ENCODE measurements around the gene CRABP2. TPM values are rescaled to one million over a fixed set of nuclear protein-coding genes. Genes with fewer than 3 reads are reported as not detected.

The CRABP2 gene
- total RNA-seq, 2 experiments from 2014 or later: 3.2 to 4.2 TPM

- POLR2A ChIA-PET: no interaction called here
- DNase-seq (no peak), ATAC-seq (ENCODE audit: poor library complexity) (no peak)
- intact Hi-C loops (cut with DNase I, micrococcal nuclease): loop anchor here in 1 of 2 experiments (10.0 kb wide), 1 partner anchor 243 kb away; the partner anchor contains the start of gene LRRC71
- Histone ChIP-seq H3K27me3 (ENCODE audit: control insufficient read depth in 1 of 2, insufficient read depth in 2 of 2, low read length in 2 of 2) (peaks cover 47 to 51% of the 10 kb centered on the region in 2 experiments), H3K27ac (ENCODE audit: low read depth in 1 of 2, low read length in 2 of 2) (no peak overlapping the region), H3K9me3 (ENCODE audit: control insufficient read depth in 1 of 2, insufficient read depth in 1 of 2, low read length in 2 of 2) (no peaks in the 10 kb centered on the region), H3K4me1 (ENCODE audit: insufficient read depth, low read length) (peaks cover 26% of the 10 kb centered on the region), H3K36me3 (ENCODE audit: insufficient read depth, low read length) (no peaks in the 10 kb centered on the region), H3K4me3 (ENCODE audit: low read length) (no peak overlapping the region)
- TF ChIP-seq, protein P1, sequence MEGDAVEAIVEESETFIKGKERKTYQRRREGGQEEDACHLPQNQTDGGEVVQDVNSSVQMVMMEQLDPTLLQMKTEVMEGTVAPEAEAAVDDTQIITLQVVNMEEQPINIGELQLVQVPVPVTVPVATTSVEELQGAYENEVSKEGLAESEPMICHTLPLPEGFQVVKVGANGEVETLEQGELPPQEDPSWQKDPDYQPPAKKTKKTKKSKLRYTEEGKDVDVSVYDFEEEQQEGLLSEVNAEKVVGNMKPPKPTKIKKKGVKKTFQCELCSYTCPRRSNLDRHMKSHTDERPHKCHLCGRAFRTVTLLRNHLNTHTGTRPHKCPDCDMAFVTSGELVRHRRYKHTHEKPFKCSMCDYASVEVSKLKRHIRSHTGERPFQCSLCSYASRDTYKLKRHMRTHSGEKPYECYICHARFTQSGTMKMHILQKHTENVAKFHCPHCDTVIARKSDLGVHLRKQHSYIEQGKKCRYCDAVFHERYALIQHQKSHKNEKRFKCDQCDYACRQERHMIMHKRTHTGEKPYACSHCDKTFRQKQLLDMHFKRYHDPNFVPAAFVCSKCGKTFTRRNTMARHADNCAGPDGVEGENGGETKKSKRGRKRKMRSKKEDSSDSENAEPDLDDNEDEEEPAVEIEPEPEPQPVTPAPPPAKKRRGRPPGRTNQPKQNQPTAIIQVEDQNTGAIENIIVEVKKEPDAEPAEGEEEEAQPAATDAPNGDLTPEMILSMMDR (IDR thresholded peaks at IDR 0.05): no peak
- Mint-ChIP-seq H3K27ac (no peak overlapping the region), H3K4me3 (no peak overlapping the region), H3K4me1 (ENCODE audit: low read depth) (peaks cover 31% of the 10 kb centered on the region), H3K27me3 (peaks cover 67% of the 10 kb centered on the region), H3K9me3 (no peaks in the 10 kb centered on the region), H3K36me3 (ENCODE audit: low read depth) (no peaks in the 10 kb centered on the region)
- CTCF ChIA-PET: no interaction called here
Measured at GRCh38 chr1:156681196-156681960, 24.0 kb downstream of the CRABP2 start.

GRCh38 chr1:156680056-156680455 lies 25.3 kb downstream of the CRABP2 start:
- intact Hi-C loops (cut with DNase I, micrococcal nuclease): loop anchor here in 1 of 2 experiments (10.0 kb wide), 1 partner anchor 245 kb away; the partner anchor contains the start of gene LRRC71
- Histone ChIP-seq H3K27me3 (ENCODE audit: control insufficient read depth in 1 of 2, insufficient read depth in 2 of 2, low read length in 2 of 2) (peaks cover 56 to 64% of the 10 kb centered on the region in 2 experiments), H3K9me3 (ENCODE audit: control insufficient read depth in 1 of 2, insufficient read depth in 1 of 2, low read length in 2 of 2) (no peaks in the 10 kb centered on the region), H3K36me3 (ENCODE audit: insufficient read depth, low read length) (no peaks in the 10 kb centered on the region), H3K27ac (ENCODE audit: low read depth in 1 of 2, low read length in 2 of 2) (no peak overlapping the region), H3K4me3 (ENCODE audit: low read length) (no peak overlapping the region), H3K4me1 (ENCODE audit: insufficient read depth, low read length) (peaks cover 26% of the 10 kb centered on the region)
- Mint-ChIP-seq H3K4me3 (no peak overlapping the region), H3K4me1 (ENCODE audit: low read depth) (peaks cover 31% of the 10 kb centered on the region), H3K9me3 (no peaks in the 10 kb centered on the region), H3K27ac (no peak overlapping the region), H3K36me3 (ENCODE audit: low read depth) (no peaks in the 10 kb centered on the region), H3K27me3 (peaks cover 78% of the 10 kb centered on the region)
- ATAC-seq (ENCODE audit: poor library complexity) (no peak), DNase-seq (no peak)
- ChIA-PET CTCF (interaction anchor here (1.3 to 1.9 kb wide), 2 partner anchors 9 to 46 kb away, joined by 3 to 7 read pairs; no protein-coding TSS in a partner anchor), POLR2A (no interaction called here)
- TF ChIP-seq, protein P1 (IDR thresholded peaks at IDR 0.05): no peak

DNA sequence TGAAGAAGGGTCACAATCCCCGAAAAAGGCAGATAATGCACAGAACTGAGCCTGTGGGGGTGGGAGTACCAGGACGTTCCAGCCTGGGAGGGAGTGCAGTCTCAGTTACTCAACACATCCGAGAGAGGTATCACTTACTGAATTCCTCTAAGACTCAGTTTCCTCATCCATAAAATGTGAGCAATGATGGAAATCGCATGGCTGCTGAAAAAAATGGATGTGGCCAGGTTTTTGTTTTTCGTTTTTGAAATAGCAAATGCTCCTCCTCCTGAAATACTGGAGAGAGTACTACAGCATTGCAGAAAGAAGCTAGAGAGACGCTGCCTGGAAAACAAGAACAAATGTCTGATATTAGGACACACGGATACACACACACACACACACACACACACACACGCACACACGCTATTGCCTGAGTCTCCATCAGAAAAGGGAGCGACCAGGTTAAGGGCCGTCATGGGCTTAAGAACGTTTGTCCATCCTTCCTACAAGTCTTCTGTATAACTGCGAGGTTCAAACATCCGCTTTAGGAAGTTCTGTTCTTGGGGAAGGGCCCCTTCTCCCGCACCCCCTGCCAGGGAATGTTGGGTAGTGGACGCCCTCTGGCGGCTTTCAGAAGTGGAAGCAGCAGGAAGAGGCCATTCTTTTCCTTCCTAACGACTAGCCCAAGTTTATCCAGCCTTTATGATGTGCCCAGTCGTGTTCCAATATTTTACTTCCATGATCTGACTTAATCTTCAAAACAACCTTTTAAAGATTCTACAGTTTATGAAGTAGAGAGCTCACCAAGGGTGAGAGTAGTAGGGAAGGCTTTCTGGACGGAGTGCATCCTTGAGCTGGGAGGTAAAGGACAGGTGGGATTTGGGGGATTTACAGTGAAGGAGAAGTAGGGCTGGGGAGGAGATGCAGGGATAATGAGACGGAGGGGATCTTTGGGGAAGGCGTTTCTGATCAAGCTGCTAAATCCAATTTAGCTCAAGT lies 27.5 kb downstream of the CRABP2 start:
- ChIA-PET CTCF (interaction anchor here (1.4 to 1.5 kb wide), 2 partner anchors 18 to 48 kb away, joined by 4 to 6 read pairs; no protein-coding TSS in a partner anchor), POLR2A (interaction anchor here (1.0 kb wide), 1 partner anchor 31 kb away, joined by 3 read pairs; no protein-coding TSS in a partner anchor)
- peaks cover 82% of the 10 kb centered on the region for H3K27me3 Mint-ChIP-seq
- no peaks in the 10 kb centered on the region for H3K9me3 Mint-ChIP-seq
- no peak overlapping the region for H3K4me3 Mint-ChIP-seq
- Histone ChIP-seq H3K36me3 (ENCODE audit: insufficient read depth, low read length) (no peaks in the 10 kb centered on the region), H3K9me3 (ENCODE audit: control insufficient read depth in 1 of 2, insufficient read depth in 1 of 2, low read length in 2 of 2) (no peaks in the 10 kb centered on the region), H3K4me3 (ENCODE audit: low read length) (no peak overlapping the region), H3K27me3 (ENCODE audit: control insufficient read depth in 1 of 2, insufficient read depth in 2 of 2, low read length in 2 of 2) (peaks cover 63 to 72% of the 10 kb centered on the region in 2 experiments), H3K27ac (ENCODE audit: low read depth in 1 of 2, low read length in 2 of 2) (no peak overlapping the region), H3K4me1 (ENCODE audit: insufficient read depth, low read length) (peaks cover 14% of the 10 kb centered on the region)
- no peak overlapping the region for H3K27ac Mint-ChIP-seq
- peaks cover 13% of the 10 kb centered on the region for H3K4me1 Mint-ChIP-seq (ENCODE audit: low read depth)
- peak; percentile 26 for ATAC-seq (ENCODE audit: poor library complexity)
- no peaks in the 10 kb centered on the region for H3K36me3 Mint-ChIP-seq (ENCODE audit: low read depth)
- TF ChIP-seq, protein P1 (IDR thresholded peaks at IDR 0.05): peak; percentile 56
- intact Hi-C loops (cut with DNase I, micrococcal nuclease): loop anchor here (1.0 to 5.0 kb wide), 2 partner anchors 51 kb away; no protein-coding TSS in a partner anchor
- peak in 4 of 14 experiments; percentile 42 to 66 (median 57) for DNase-seq
